HG03460 (cell line): Measurements from ENCODE around the gene PUM1.
"Not testable (repeated sequence)": the region's sequence is repeated elsewhere in the genome, so short reads cannot be mapped to it uniquely, and the experiment has no call there.

Source experiments
- ATAC-seq: cut with Tn5 transposase; IDR thresholded peaks from one replicate; pipeline ENCODE4 v1.9.1; 2021; ENCODE audit not compliant: unreplicated experiment

Gene PUM1

GRCh38 chr1:31063631-31064030 is 1.9 kb downstream of the PUM1 start:
- no peak for ATAC-seq

DNA sequence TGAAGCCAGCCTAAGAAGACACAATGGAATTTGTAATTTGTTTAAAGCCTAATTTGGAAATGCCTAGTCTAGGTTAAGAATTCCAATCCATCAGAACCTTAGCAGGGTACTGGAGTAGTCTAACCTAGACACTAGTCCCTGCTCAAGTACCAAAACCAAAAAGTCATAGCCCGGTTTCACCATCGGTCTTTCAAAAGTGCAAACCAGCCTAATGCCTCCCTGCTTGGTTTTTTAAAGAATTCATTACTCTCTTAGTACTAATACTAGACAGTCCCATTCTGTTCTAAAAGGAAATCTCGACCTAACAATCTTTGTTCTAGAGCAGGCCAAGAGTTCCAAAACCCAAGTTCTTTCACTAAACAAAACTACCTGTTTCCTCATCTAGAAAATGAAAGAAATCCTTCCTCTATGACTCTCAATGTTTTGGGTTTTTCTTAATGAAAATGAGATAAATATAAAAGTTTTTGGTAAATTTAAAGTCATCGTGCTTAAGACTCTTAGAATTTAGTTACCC is 2.6 kb downstream of the PUM1 start:
- ATAC-seq: no peak

DNA sequence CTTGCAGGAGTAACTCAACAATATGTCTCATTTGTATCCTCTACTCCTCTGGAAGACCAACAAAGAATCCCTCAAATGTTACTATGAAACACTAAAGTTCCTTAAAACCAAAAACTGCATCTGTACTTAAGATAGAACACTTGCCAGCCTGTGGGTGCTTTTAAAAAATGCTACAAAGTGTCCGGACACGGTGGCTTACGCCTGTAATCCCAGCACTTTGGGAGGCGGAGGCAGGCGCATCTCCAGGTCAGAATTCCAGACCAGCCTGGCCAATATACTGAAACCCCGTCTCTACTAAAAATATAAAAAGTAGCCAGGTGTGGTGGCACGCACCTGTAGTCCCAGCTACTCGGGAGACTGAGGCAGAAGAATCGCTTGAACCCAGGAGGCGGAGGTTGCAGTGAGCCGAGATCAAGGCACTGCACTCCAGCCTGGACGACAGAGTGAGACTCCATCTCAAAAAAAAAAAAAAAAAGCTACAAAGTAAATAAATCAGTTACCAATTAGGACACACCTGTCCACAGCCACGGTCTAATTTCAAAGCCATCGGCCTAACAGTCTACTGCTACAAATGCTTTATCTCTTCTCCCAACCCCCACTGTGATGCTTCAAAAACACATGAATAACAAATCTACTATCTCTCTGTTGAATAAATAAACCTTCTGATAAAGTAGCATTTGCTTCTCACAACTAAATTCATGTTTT is 3.2 kb downstream of the PUM1 start:
- ATAC-seq: not testable (repeated sequence)

- no peak for ATAC-seq
Observed at GRCh38 chr1:31058012-31058411, 7.5 kb downstream of the PUM1 start.

GRCh38 chr1:31055953-31056352 is 9.6 kb downstream of the PUM1 start:
- no peak for ATAC-seq

DNA sequence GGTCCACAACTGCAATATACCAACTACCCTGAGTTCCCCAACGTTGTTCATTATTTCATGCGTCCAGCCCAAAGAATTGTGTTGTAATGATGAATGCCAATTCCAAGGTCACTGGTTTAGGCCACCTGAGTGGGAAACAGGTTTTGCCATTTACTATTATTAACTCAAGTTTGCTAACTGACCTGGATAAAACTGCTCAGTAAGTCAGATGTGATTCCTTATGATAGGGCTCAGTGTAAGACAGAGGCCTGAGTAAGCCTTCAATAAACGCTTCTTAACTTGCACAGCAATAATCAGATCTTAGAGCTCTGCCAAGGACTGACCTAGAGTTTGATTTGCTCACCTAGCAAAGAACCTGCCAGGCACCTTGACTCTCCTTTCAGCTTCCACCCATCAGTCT is 10.0 kb downstream of the PUM1 start:
- no peak for ATAC-seq

GRCh38 chr1:31054958-31055481 is 10.5 kb downstream of the PUM1 start:
- no peak for ATAC-seq

GRCh38 chr1:31054349-31054748 is 11.2 kb downstream of the PUM1 start:
- ATAC-seq: no peak

DNA sequence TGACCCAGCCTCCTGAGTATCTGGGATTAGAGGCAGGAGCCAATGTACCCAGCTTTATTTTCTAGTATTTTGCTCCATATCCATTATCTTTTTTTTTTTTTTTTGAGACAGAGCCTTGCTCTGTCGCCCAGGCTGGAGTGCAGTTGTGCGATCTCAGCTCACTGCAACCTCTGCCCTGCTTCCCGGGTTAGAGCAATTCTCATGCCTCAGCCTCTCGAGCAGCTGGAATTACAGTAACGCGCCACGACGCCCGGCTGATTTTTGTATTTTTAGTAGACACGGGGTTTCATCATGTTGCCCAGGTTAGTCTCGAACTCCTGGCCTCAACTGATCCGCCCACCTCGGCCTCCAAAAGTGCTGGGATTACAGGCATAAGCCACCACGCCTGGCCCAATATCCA is 12.9 kb downstream of the PUM1 start:
- ATAC-seq: not testable (repeated sequence)

GRCh38 chr1:31051611-31052010 is 13.9 kb downstream of the PUM1 start:
- ATAC-seq: no peak

- not testable (repeated sequence) for ATAC-seq
Observed at GRCh38 chr1:31047507-31047906, 18.0 kb downstream of the PUM1 start.

GRCh38 chr1:31043631-31044030 is 21.9 kb downstream of the PUM1 start:
- ATAC-seq: no peak

GRCh38 chr1:31042656-31043055 is 22.9 kb downstream of the PUM1 start:
- ATAC-seq: no peak

DNA sequence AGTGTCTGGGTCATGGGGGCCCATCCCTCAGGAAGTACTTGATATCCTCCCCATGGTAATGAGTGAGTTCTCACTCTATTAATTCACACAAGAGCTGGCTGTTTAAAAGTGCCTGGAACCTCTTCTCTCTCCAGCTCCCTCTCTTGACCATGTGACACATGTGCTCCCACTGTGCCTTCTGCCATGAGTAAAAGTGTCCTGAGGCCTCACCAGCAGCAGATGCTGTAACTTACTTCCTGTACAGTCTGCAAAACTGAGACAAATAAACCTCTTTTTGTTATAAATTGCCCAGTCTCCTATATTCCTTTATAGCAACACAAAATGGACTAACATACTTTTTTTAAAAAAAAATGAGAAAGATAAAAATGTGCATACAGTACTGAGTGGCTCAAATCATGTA is 24.0 kb downstream of the PUM1 start:
- ATAC-seq: no peak

DNA sequence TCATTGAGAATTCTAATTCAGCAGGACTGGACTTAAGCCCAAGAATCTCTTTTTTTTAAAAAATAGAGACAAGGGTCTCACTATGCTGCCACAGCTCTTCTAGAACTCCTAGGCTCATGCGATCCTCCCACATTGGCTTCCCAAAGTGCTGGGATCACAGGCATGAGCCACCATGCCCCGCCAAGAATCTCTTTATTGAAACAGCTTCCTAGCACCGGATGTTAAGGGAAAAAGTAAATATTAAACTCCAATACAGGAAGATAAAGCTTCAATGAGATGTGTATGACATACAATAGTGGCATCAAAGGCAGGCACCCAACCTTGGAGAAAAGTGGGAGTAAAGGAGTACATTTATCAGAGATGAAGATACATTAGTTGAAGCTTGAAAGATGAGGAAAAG is 25.5 kb downstream of the PUM1 start:
- no peak for ATAC-seq

GRCh38 chr1:31038935-31039334 is 26.6 kb downstream of the PUM1 start:
- not testable (repeated sequence) for ATAC-seq

GRCh38 chr1:31038360-31038759 is 27.2 kb downstream of the PUM1 start:
- ATAC-seq: no peak

GRCh38 chr1:31036749-31037500 is 28.6 kb downstream of the PUM1 start:
- ATAC-seq: no peak

DNA sequence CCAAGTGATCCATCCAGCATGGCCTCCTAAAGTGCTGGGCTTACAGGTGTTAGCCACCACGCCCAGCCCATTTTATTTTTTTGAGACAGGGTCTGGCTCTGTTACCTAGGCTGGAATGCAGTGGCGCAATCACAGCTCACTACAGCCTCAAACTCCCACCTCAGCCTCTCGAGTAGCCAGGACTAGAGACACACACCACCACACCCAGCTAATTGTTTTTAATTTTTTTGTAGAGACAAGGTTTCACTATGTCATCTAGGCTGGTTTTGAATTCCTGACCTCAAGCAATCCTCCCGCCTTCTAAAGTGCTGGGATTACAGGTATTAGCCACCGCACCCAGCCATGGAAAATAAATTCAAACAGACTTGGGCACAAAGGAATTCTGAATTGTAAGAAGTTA is 31.9 kb downstream of the PUM1 start:
- no peak for ATAC-seq

DNA sequence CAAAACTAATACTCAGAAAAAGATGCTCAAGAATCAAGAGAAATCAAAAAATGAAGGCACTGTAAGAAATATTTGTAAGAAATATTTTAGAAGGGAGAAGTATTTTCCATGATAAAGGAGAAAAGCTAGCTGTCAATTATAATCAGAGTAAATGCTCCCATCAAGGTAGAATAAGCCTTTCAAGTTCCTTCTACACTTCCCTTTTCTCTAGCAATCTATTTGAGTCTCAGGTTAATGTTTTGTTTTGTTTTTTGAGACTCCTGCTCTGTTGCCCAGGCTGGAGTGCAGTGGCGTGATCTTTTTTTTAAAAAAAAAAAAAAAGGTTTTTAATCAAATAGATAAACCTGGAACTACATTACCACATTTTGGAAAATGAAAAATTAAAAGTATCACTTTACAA is 33.3 kb downstream of the PUM1 start:
- ATAC-seq: no peak

- ATAC-seq: no peak
Observed at GRCh38 chr1:31031330-31032143, 34.0 kb downstream of the PUM1 start.
